HL-60 (cell line): Measurements from ENCODE around the gene SUPT20H.

Experiments used
- DNase-seq, 2 experiments: peaks; one replicate each; pipeline ENCODE4 v3.0.0-alpha.2; 2010 to 2020; ENCODE audit warnings: low read depth in 1 of 2, low spot score in 1 of 2
- H3K27ac ChIP-seq: fragments of 250-450 bp; sonication (Bioruptor Pico); replicated peaks from 2 replicates; pipeline ENCODE4 v1.5.1; 2020; ENCODE audit warnings: mild to moderate bottlenecking, moderate library complexity
- H3K27me3 ChIP-seq: fragments of 250-450 bp; sonication (Bioruptor Pico); 2 replicates; pipeline ENCODE4 v1.5.1; 2021; ENCODE audit warnings: mild to moderate bottlenecking, moderate library complexity; ENCODE audit not compliant: insufficient read depth, poor library complexity, severe bottlenecking
- H3K4me3 ChIP-seq: replicated peaks from 2 replicates; pipeline ENCODE4 v1.5.1; 2011; ENCODE audit warnings: mild to moderate bottlenecking, control low read depth, low read length; ENCODE audit not compliant: insufficient read depth
- GABPA ChIP-seq: IDR thresholded peaks from 2 replicates; pipeline ENCODE4 v1.6.1; 2012; ENCODE audit warnings: low read depth
- POLR2AphosphoS5 ChIP-seq: IDR thresholded peaks from 2 replicates; pipeline ENCODE4 v1.6.1; 2012; ENCODE audit warnings: low read depth
- SPI1 ChIP-seq: IDR thresholded peaks from 2 replicates; pipeline ENCODE4 v1.6.1; 2012; ENCODE audit warnings: low read depth, mild to moderate bottlenecking, borderline replicate concordance
- TF ChIP-seq, protein P1 (sequence below): IDR thresholded peaks from one replicate; pipeline ENCODE4 v1.5.1; 2011; ENCODE audit warnings: low read length, control low read depth, inconsistent platforms; ENCODE audit not compliant: insufficient read depth
- TF ChIP-seq, protein P2 (sequence below): IDR thresholded peaks from 2 replicates; pipeline ENCODE4 v1.6.1; 2012; ENCODE audit warnings: low read depth; ENCODE audit not compliant: insufficient replicate concordance

SUPT20H gene

DNA sequence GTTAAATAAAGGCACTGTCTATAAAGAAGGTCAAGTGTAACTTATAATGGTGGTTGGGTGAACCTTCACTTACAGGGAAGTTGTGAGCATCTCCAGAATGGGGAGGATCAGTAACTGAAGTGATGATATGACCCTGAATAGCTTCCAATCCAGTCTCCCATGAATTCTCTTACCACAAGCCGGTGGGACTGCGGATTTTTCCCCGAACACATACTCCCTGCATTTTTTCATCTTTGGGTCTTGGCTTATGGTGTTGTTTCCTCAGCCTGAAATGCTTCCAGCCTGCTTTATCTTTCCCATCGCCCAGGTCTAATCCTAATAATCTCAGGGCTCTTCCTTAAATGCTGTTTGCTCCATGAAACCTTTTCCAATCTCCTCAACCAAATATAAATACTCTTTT lies 48.0 kb upstream of the SUPT20H start:
- H3K27ac ChIP-seq = no peak overlapping the region
- H3K4me3 ChIP-seq = no peak overlapping the region
- no peaks in the 10 kb centered on the region for H3K27me3 ChIP-seq
- TF ChIP-seq, protein P1, sequence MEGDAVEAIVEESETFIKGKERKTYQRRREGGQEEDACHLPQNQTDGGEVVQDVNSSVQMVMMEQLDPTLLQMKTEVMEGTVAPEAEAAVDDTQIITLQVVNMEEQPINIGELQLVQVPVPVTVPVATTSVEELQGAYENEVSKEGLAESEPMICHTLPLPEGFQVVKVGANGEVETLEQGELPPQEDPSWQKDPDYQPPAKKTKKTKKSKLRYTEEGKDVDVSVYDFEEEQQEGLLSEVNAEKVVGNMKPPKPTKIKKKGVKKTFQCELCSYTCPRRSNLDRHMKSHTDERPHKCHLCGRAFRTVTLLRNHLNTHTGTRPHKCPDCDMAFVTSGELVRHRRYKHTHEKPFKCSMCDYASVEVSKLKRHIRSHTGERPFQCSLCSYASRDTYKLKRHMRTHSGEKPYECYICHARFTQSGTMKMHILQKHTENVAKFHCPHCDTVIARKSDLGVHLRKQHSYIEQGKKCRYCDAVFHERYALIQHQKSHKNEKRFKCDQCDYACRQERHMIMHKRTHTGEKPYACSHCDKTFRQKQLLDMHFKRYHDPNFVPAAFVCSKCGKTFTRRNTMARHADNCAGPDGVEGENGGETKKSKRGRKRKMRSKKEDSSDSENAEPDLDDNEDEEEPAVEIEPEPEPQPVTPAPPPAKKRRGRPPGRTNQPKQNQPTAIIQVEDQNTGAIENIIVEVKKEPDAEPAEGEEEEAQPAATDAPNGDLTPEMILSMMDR = no peak
- TF ChIP-seq, protein P2, sequence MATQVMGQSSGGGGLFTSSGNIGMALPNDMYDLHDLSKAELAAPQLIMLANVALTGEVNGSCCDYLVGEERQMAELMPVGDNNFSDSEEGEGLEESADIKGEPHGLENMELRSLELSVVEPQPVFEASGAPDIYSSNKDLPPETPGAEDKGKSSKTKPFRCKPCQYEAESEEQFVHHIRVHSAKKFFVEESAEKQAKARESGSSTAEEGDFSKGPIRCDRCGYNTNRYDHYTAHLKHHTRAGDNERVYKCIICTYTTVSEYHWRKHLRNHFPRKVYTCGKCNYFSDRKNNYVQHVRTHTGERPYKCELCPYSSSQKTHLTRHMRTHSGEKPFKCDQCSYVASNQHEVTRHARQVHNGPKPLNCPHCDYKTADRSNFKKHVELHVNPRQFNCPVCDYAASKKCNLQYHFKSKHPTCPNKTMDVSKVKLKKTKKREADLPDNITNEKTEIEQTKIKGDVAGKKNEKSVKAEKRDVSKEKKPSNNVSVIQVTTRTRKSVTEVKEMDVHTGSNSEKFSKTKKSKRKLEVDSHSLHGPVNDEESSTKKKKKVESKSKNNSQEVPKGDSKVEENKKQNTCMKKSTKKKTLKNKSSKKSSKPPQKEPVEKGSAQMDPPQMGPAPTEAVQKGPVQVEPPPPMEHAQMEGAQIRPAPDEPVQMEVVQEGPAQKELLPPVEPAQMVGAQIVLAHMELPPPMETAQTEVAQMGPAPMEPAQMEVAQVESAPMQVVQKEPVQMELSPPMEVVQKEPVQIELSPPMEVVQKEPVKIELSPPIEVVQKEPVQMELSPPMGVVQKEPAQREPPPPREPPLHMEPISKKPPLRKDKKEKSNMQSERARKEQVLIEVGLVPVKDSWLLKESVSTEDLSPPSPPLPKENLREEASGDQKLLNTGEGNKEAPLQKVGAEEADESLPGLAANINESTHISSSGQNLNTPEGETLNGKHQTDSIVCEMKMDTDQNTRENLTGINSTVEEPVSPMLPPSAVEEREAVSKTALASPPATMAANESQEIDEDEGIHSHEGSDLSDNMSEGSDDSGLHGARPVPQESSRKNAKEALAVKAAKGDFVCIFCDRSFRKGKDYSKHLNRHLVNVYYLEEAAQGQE = no peak
- TF ChIP-seq GABPA = no peak
- no peak for TF ChIP-seq POLR2AphosphoS5
- no peak for TF ChIP-seq SPI1
- DNase-seq = no peak

DNA sequence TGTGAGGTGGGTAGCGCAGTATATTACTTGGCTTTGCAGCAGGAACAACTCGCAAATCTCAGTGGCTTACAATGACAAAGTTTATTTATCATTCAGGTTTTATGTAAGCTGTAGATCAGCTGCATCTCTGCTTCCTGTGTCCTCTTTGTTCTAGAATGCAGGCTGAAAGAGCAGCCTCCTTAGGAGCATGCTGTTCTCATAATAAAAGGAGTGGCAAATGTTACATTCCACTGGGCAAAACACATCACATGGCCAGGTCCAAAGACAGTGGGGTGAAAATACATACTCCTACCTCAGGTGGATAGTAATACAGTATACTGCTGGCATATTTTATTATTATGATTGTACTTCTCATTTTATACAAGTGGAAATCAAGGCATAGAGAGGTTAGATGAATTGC lies 47.2 kb upstream of the SUPT20H start:
- no peak for DNase-seq
- Histone ChIP-seq H3K27ac (no peak overlapping the region), H3K27me3 (no peaks in the 10 kb centered on the region), H3K4me3 (no peak overlapping the region)
- TF ChIP-seq SPI1 (no peak), GABPA (no peak), POLR2AphosphoS5 (no peak)
- TF ChIP-seq, protein P2 = no peak

DNA sequence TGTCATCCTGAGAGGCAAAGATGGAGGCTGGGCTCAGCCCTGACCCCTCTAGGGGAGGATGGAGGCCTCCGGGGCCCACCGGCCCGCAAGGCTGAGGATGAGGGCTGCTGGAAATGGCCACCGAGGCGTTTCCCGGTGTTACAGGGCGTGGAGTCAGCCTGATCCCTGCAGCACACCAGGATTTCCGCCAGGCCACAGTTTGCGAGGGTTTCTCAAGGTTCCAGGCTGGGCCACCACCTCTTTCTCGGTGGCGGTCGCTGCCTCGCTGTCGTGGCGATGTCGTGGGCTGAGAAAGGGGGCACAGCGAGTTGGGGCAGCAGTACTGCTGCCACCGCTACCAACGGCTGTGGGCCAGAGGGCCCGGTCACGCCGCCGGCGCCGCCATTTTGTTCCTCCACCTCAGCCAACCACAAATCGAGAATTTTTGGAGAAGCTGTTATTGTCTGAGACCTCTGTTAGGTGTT lies 45.8 kb upstream of the SUPT20H start, which contains the start of gene CSNK1A1L:
TSS of gene CSNK1A1L (minus strand) at position 414 of the 464 bp plus-strand sequence. CDS start at position 6, 408 bp downstream.
- Histone ChIP-seq H3K27ac (no peak within 1 kb of the TSS), H3K27me3 (peaks cover 5% of the 10 kb centered on the region), H3K4me3 (no peak within 1 kb of the TSS)
- TF ChIP-seq, protein P1 = no peak
- TF ChIP-seq, protein P2 = no peak
- no peak for TF ChIP-seq GABPA
- TF ChIP-seq SPI1 = no peak
- TF ChIP-seq POLR2AphosphoS5 = no peak
- DNase-seq = no peak
